ENCODE data around the gene CCNH. TPM values are rescaled to one million over a fixed set of nuclear protein-coding genes. Genes with fewer than 3 reads are reported as not detected.

CCNH gene
- 88.2 and 115 TPM in 2 replicates for total RNA-seq (2014; rRNA removed; shearing (Covaris generic))

DNA sequence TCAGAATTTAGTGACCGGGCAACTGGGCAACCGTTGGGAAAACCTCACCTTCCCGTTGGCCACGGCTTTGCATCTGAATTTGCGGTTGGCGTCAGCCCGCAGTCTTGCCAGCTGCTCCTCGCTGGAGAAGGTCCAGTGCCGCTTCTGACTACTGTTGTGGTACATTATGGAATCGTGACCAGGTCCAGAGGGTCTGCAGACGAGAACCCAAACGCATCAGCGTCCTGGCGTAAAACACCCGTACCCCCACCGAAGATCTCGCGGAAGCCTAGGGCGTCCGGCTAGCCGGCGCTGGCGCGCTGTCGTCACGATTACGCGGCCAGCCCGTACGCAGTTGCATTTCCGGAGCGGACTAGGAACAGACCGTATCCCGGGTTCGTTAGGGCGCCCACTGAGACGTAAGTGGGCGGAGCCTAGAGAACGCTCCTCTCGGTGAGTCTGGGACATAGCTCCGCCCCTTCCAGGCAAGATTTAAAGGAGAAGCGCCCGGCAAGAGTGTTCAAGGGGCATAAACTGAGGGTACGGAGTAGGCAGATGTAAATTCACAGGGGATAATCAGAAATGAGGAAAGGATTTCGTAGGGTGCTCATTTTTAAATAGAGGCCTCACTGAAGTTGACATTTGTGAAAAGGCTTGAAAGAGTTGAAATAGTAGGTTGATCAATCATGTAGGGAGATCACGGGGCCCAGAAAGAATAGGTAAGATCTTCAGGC is at the start of gene CCNH:
Gene CCNH, minus strand, starts transcription at position 301 of the 713 bp plus-strand sequence. Its CDS starts 136 bp downstream, at position 165.
- peak; percentile 98 for DNase-seq (ENCODE audit: low read depth)

DNA sequence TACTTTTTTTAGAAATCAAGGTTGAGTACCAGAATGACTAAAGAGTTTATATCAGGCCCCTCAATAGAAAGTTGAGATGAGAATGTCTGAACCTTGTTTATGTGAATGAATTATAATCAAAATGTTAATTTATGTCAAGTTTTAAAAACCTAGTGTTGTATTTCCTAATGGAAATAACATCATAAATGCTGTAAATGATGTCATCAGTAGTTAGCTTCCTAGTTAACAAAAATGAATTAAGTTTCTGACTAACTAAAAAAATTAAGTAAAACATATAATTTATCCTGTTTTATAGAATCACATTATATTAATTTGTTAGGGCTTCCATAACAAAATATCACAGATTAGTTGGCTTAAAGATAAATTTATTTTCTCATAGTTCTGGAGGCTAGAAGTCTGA is 45.0 kb upstream of the CCNH start:
- no peak for DNase-seq (ENCODE audit: low read depth)

- no peak for DNase-seq (ENCODE audit: low read depth)
Measured at GRCh38 chr5:87453801-87454200, 41.1 kb upstream of the CCNH start.

GRCh38 chr5:87452837-87453236 is 40.1 kb upstream of the CCNH start:
- DNase-seq (ENCODE audit: low read depth), result no peak

- DNase-seq (ENCODE audit: low read depth), result no peak
Measured at GRCh38 chr5:87442419-87442818, 29.7 kb upstream of the CCNH start.

- DNase-seq (ENCODE audit: low read depth), result no peak
Measured at GRCh38 chr5:87438231-87438630, 25.5 kb upstream of the CCNH start.

GRCh38 chr5:87437724-87438123 is 25.0 kb upstream of the CCNH start:
- no peak for DNase-seq (ENCODE audit: low read depth)

DNA sequence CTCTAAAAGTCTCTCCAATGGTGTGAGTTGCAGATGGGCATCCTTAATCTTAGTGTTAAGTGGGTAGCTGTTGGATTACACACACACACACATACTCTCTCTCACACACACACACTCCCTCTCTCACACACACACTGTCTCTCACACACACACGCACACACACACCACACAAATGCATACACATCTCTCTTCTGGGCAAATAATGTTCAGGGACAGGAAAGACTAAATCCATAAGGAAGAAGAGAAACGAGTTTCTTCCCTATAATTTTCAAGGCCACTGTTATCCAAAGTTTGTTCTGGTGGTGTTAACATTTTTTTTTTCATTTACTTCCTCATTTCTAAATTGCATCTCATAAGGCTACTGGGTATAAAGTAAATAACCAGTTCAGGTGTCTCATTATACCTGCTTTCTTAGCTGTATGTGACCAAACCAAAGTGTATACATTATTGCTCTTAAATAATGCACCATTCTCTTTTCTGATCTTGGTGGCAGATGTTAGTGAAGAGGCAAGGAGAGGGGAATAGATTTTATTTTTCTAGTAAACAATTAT is 22.5 kb upstream of the CCNH start:
- no peak for DNase-seq (ENCODE audit: low read depth)

DNA sequence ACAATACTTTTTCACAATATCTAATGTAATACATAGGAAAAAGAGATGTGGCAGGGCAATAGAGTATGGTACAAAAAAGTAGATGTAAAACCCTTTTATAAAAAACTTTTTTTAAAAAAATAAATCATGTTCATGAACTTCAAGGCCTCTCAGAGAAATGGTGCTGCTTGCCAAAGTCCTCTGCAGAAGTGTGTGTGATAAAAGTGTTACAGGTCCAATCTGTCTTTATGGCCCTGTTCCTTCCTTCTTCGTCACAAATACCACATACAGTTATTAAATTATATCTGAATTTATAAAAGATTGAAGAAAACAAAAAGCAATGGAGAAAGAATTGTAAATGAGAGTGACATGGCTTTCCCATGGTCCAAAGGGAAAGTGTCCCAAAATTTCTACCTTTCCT is 21.7 kb upstream of the CCNH start:
- DNase-seq (ENCODE audit: low read depth), result no peak

DNA sequence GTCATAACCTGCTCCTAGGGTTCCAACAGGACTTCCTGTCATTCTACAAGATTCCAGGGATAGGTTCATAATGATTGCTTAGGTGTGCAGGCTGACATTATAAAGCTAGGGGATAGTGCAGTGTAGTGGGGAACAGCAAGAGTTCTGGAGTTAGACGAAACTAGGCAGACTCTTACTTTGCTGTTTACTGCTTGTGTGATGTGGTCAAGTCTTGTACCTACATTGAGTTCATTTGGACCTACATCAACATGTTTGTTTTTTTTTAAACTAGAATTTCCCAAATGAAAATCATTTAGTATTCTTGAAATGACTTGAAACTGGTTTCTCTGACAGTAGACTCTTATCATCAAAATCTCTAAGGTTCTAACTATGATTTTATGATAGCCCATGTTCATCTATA is 21.2 kb upstream of the CCNH start:
- no peak for DNase-seq (ENCODE audit: low read depth)

DNA sequence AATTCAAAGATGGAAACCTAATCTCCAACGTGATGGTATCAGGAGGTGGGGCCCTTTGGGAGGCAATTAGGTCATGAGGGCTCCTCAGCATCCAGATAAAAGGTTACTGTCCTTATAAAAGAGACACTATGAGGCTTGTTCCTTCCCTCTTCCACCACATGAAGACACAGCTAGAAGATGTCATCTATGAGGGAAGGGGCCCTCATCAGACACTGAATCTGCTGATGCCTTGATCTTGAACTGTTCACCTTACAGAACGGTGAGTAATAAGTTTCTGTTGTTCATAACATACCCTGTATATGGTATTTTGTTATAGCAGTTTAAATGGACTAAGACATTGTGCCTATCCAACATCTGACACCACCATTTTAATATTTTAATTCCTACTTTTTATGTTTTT is 19.7 kb upstream of the CCNH start:
- no peak for DNase-seq (ENCODE audit: low read depth)

DNA sequence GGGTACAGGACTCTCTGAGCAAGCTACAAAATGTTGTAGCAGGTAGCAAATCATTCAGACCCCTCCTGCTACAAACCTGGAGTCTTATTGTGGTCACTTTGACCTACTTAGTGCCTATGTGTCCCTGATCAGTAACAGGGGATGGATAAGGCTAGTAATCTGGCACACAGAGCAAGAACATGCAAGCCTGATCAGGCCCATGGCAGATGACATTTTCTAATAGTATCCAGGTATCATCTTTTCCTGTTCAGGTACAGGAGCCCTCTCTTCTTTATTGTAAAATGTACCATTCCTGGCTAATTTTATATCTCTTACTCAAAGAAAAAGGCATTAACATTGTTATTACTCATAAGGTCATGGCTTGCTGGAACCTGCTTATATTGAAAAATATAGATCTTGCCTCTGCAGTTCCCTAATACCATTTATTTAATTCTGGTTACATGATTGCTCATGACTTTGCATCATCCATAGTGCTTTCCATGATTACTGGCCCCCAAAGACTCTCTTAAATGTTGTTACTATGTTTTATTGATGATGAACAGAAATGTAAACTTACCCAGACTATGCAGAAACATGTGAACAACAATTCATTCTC is 18.2 kb upstream of the CCNH start:
- no peak for DNase-seq (ENCODE audit: low read depth)

DNA sequence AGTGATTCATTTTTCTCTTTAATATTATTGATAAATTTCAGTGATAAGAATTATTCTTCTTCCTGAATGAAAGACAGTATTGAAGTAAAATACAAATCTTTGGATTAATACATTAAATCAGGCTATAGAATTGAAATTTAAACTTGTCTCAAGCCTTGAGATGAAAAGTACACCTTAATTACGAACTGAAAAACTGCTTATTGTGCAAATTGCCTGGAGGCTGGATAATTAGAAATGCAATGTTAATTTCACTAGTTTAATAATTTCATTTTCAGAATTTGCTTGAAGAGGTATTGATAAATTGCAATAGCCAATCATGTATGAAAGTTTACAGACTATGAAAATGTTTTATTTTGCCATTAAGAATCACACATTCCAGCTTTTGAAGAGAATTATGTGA is 11.0 kb upstream of the CCNH start:
- no peak for DNase-seq (ENCODE audit: low read depth)

DNA sequence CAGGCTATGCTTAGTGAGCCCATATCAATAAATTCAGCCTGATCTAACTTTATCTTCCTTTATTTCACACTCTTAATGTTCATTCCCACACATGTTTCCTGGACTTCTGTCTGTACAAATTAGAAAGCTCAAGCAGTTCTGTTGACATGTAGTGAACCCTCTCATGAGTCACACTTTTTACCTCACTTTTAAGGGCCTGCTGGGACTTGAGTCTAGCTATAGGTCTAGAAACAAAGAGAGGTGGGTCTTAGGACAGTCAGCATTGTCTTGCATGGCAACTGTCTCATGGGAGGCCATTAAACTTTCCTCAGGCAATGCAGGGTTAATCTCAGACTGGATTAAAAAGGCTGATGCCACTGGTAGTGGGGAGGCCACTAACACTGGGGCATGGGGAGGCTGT is 8.6 kb upstream of the CCNH start:
- DNase-seq (ENCODE audit: low read depth), result peak; percentile 5

- no peak for DNase-seq (ENCODE audit: low read depth)
Measured at GRCh38 chr5:87418506-87418905, 5.8 kb upstream of the CCNH start.

GRCh38 chr5:87413343-87413645 is 564 bp upstream of the CCNH start:
- DNase-seq (ENCODE audit: low read depth), result no peak

DNA sequence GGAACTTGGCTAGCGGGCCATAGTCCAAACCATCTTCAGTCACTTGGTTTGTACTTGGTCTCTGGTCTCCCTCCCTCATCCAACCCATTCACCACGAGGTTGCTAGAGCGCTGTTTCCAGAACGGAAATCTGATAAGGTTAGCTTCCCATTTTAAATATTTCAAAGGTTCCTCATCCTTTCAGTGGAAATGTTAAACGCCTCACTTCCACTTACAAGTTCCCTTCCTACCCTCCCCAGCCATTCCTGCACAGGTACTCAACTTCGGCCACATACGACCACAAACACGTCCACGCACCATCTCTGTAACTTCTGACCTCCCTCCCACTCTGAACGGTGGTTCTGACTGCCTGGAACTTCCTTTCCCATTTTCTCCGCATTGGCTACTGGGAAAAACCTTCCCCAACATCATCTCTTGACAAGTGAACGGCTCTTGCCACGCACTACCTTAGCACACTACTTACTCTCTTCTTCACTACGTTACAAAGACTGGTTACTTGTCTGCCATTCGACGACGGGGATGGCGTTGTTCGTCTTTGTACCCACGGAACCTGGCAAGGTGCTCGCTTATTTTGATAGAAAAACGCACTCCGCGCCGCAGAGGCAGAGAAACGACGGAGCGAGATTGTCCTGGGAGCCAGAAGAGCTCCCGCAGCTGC is 629 bp downstream of the CCNH start:
- peak; percentile 60 for DNase-seq (ENCODE audit: low read depth)

DNA sequence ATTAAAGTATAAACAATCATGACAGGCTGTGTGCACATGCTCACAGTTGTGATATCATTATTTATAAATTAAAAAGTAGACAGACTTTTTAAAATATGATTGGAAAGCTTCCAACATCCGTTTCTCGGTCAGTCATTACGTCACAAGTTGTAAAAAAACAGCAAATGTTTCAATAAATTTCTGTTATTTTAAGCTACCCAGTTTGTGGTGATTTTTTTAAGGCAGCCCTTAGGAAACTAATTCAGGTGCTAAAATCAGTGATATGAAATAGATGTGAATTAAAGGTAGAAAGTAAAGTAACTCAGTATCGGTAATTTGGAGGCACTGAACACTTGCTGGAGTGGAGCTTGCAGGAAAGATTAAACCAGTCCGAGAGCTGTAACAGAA is 1.2 kb downstream of the CCNH start:
- DNase-seq (ENCODE audit: low read depth), result no peak

DNA sequence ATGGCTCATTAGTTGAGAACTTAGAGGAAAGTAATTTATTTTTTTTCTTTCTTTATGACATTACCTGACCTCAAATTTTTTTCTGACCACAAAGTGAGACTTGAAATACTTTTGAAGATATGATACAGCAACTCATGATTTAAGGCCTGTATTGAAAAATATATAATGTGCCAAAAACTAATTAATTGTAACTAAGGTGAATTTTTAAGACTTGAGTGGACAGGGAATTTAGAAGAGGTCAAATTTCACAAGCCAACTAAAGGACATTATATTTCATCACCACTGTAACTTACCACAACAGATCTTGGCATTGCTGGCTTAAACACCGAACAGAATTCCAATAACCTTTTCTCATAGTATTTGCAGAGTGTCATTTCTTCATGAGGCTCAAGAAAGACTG is 1.8 kb downstream of the CCNH start:
- DNase-seq (ENCODE audit: low read depth), result peak; percentile 86

GRCh38 chr5:87408204-87408603 is 4.5 kb downstream of the CCNH start:
- no peak for DNase-seq (ENCODE audit: low read depth)

DNA sequence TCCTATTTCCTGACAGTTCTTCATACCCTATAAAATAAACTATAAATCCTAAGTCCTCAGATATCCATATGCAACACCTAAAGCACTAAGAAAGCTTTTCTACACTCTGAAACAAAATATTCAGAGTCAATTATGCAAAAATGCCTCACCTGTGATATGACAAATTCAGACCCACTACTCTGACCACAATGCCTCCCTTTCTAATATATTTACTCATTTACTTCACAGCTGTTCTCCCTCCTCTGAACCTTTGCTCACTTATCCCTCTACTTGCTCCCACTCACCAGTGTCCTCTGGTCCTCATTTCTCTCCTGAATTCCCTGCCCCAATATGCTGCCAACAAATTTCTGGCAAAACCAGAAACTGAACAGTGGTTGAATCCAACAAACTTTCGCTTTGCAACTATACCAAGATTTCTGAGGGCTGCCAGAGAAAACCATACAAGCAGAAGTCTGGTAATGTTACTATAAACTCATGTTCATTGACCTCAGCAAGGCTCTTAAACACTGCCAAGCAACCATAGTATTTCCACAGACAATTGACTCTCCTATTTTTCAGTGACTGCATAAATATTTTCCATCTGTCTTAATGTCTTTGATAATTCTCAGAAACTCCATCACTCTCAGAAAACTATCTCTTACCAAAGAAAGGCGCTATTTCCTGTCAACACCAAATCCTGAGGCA is 7.1 kb downstream of the CCNH start:
- no peak for DNase-seq (ENCODE audit: low read depth)

GRCh38 chr5:87404359-87404758 is 8.4 kb downstream of the CCNH start:
- DNase-seq (ENCODE audit: low read depth), result no peak

DNA sequence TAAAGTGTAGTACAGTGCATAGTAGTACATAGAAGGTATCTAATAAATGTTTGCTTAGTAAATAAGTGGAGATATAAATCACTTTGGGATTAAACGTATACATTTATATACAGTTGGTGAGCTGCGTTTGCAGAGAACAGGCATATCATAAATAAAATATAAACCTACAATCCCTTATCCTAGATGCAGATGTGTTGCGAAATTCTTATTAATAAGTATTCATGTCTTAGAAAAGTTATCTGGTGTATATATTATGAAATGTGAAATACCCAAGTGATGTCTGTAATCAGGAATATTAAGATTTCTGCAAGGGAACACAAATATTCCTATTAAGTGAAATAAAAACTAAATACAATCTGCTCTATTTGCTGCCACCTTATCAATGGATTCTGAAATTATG is 8.8 kb downstream of the CCNH start:
- DNase-seq (ENCODE audit: low read depth), result no peak

Measured in M059J (cell line).